G401 (cell line): Measurements from ENCODE around the gene PMFBP1. TPM values are rescaled to one million over a fixed set of nuclear protein-coding genes. Genes with fewer than 3 reads are reported as not detected.

ENCODE experiments used
- DNase-seq: peaks from one replicate; pipeline ENCODE4 v3.0.0-alpha.2; 2015; ENCODE audit warnings: low spot score
- in situ Hi-C: cut with HindIII; loops from 2 replicates; pipeline ENCODE4 v1.10.0; 2016; ENCODE audit warnings: low sequenced_read_pairs, mixed read lengths
- total RNA-seq: library from RNA; depleted of rRNA; stranded (reverse); fragments of >200 nt; shearing (Covaris generic); gene quantifications from 2 replicates; pipeline ENCODE4 v1.2.3, GENCODE V29; 2014; rRNA removed

The PMFBP1 gene, protein sequence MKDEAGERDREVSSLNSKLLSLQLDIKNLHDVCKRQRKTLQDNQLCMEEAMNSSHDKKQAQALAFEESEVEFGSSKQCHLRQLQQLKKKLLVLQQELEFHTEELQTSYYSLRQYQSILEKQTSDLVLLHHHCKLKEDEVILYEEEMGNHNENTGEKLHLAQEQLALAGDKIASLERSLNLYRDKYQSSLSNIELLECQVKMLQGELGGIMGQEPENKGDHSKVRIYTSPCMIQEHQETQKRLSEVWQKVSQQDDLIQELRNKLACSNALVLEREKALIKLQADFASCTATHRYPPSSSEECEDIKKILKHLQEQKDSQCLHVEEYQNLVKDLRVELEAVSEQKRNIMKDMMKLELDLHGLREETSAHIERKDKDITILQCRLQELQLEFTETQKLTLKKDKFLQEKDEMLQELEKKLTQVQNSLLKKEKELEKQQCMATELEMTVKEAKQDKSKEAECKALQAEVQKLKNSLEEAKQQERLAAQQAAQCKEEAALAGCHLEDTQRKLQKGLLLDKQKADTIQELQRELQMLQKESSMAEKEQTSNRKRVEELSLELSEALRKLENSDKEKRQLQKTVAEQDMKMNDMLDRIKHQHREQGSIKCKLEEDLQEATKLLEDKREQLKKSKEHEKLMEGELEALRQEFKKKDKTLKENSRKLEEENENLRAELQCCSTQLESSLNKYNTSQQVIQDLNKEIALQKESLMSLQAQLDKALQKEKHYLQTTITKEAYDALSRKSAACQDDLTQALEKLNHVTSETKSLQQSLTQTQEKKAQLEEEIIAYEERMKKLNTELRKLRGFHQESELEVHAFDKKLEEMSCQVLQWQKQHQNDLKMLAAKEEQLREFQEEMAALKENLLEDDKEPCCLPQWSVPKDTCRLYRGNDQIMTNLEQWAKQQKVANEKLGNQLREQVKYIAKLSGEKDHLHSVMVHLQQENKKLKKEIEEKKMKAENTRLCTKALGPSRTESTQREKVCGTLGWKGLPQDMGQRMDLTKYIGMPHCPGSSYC
- 1.1 and 13.4 TPM in 2 replicates for total RNA-seq

DNA sequence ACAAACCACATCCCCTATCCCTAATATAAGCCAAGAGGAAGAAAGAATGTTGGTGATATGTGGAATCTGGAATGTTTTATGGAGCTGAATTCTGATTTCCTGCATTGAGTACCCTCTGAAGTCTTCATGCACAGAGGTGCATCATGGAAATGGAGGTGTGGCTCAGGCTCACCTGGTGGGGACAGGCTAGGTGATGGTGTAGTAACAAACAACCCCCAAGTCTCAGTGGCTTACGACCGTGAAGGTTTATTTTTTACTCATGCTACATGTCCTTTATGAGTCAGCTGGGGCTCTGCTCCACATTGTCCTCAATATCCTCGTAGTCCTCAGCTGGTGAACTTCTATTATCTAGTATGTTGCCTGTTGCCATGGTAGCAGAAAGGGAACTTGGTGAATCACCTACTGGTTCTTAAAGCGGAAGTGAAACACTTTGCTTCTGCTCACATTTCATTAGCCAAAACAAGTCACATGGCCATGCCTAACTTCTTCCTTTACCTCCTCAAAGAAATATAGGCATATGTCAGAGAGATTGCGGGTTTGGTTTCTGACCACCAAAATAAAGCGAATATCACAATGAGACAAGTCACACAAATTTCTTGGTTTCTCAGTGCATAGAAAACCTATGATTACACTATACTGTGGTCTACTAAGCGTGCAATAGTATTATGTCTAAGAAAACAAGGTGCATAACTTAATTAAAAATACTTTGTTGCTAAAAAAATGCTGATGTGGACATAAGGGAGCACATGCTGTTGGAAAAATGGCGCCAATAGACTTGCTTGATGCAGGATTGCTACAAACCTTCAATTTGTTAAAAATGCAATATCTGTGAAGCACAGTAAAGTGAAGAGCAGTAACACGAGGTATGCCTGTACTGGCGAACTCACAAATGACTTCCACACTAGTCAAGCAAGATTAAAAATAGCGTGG lies at the start of gene PMFBP1:
TSS of gene PMFBP1 (minus strand) at position 51 of the 930 bp plus-strand sequence. CDS start 947 bp downstream, outside the sequence.
- DNase-seq: no peak
- in situ Hi-C loops: no loop called here

DNA sequence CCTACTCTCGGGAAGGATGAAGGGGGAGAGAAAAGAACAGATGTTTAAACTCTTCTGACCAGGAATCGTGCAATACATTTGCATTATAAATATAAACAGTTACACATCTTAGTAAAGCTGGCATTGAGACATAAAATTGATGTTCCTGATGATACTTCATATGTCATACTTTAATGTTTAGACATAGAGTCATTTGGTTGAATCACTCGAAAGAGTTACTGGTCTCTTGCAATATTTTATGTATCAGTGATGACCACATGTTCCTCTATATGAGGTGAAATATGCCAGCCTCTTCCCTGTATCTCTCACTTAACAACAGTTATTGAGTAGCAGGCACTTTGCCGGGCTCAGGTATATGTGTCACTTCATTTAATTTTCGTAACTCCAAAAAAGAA lies 49.7 kb upstream of the PMFBP1 start:
- in situ Hi-C loops: no loop called here
- DNase-seq: no peak

DNA sequence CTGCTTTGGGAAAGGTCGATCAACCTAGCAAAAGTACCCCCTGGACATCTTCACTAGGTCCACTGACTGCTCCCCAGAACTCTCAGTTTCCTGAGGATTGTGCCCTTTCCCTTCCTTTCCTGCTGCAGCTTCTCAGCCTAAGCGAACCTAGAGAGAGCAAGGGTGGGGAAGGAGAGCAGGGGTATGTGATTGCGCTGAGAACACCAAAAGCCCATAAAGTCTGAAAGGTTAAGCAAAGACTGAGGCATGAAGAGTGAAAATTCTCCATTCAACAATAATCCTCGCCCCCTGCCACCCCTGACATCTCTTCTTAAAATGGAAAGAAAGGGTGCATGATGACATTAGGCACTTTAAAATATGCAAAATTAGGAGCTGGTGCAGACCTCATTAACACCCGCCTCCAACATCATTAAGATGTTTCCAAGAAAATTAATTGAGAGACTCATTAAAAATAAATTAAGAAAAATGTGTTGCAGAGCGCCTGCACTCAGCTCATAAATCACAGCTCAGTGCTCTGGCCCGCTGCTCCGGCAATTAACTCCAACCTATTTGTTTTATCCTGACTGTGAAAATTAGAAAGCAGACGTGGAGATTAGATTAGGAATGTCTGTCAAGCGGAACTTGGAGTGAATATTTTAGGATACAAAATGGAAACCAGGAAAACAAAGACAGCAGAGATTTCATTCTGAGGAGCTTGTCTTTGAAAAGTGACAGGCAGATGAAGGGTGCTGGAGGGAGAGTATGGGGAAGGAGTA lies 49.1 kb upstream of the PMFBP1 start:
- no peak for DNase-seq
- in situ Hi-C loops: no loop called here

DNA sequence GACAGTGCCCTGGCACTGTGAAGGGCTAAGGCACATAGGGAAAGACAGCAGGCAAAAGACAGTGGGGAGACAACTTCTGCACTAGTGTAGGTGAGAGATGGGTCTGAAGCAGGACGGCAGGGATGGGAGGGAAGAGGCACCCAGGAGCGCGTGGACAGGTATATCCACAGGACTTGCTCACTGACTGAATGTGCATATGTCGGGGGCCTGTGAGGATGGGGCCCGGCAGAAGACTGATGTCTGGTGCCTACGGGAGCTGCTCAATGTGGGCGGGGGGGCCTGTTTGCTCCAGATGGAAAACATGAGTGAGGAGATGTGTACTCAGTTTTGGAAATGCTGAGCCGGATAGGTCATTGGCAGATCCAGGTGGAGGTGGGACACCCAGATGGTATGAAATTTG lies 47.3 kb upstream of the PMFBP1 start:
- DNase-seq: no peak
- in situ Hi-C loops: no loop called here

DNA sequence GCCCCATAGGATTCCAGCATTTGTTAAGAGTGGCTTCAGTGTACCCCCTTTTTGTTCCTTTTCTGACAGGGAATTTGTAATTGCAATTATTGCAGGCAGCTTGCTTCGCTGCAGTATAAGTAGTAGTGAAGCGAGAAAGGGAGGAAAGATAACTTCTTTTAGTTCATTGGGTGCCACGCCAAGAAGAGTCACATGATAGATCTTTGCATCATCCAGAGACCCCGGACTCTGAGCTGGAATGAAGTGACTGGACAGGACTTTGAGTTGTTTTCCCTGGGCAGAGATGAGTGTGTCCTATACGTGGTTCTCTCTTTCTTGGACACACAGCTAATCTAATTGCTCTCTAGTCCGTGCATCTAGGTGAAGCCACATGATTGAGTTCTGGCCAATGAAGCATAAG lies 44.8 kb upstream of the PMFBP1 start:
- in situ Hi-C loops: no loop called here
- no peak for DNase-seq

DNA sequence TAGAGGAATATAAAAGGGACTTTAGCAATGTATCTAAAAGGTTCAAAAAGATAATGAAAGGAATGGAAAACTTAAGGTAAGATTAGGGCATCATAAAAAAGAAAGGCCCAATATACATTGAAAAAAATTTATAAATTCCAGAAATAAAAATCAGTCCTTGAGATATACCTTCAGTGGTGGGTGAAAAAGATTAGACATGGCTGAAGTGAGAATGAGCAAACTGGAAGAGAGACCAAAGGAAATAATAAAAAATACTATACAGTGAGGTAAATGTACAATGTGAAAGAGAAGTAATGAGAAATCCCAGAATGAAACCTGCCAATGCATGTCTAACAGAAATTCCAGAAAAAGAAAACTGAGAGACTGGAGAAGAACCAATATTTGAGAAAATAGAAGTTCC lies 42.9 kb upstream of the PMFBP1 start:
- in situ Hi-C loops: no loop called here
- no peak for DNase-seq

DNA sequence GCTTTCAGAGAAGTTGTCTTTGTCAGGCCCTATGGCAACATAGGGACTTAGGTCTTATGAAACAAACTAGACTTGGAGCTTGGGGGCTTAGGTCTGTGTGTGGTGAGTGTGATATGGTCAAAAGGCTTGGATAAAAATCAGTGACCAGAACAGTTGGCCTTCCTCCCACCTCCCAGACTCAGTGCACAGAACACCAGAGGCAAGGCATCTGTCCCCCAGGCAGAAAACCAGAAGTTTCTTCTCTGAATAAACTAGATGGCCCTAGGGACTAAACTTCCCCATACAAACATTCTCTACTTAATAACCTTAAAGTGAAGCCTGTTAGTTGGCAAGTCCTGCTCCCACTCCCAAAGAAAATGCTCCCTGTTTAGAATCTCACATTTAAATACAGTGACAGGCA lies 39.2 kb upstream of the PMFBP1 start:
- no peak for DNase-seq
- in situ Hi-C loops: no loop called here

DNA sequence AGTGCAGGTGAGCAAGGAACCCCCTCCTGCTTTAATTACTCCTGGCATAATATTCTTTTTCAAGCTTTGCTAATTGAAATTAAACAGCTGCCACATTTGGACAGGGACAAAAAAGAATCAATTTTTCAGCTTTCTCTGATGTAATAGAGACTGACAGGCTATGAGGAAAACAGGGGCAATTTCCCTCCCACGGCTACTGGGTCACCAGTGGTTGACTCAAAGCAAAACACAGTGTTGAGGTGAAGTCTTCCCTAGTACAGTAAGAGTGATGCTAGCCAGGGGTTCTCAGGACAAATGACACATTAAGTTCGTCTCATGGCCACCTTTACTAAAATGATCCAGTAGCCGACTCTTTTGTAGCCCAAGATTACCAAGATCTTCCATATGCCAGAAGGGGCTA lies 38.6 kb upstream of the PMFBP1 start:
- in situ Hi-C loops: no loop called here
- no peak for DNase-seq

DNA sequence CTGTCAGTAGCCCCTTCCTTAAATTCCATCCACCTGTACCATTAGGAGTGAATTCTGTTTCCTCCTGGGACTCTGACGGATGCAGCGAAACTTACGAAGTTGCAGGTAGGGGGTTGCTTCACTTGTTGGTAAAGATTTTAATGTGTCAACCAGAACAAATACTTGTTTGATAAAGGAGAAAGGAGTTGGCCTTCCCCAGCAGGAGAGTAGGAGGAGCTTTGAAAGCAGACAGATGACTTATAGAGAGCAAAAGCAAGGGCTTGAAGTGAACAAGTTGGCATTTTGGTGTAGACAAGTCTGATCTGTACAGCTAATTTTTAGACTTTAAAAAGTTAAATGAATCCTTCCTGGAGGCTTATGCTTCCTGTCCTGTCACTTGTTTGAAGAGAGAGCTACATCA lies 38.1 kb upstream of the PMFBP1 start:
- DNase-seq: no peak
- in situ Hi-C loops: no loop called here

DNA sequence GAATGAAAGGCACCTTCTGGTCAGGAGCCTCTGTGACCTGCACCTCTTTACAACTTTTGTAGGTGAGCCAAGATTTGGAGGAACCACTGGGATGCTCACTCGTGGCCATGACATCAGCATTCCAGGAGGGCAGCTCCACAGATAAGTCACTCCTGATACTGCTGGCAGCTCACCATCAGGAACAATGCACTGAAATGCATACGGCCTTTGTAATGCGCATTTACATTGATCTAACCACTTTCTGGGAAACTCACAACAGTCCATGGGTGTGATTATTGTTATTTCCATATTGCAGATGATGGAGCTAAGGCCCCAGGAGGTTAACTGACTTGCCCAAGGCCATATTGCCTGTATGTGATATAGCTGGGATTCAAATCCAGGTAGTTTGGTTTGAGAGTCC lies 34.3 kb upstream of the PMFBP1 start:
- DNase-seq: no peak

DNA sequence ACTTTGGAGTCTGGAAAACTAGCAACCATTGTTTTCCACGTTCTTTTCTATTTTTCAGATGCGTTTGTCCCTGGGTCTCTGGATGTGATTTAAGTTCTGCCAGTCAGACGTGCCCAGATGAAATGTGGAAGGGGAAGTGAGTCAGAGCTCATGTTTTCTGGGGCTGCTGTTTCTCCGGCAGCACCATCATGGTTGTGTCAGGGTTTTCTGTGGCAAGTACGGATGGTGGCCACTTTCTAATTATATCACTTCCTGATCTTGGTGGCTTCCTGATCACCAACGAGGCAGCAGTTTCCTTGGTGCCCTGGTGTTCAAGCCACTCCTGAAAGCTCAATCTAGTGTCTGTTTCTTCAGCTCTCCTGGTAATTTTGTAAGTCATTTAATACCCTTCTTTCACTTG lies 31.4 kb upstream of the PMFBP1 start:
- no peak for DNase-seq
- in situ Hi-C loops: no loop called here

More for the DNA sequence above, 34.3 kb upstream of the PMFBP1 start:
- in situ Hi-C loops: no loop called here

DNA sequence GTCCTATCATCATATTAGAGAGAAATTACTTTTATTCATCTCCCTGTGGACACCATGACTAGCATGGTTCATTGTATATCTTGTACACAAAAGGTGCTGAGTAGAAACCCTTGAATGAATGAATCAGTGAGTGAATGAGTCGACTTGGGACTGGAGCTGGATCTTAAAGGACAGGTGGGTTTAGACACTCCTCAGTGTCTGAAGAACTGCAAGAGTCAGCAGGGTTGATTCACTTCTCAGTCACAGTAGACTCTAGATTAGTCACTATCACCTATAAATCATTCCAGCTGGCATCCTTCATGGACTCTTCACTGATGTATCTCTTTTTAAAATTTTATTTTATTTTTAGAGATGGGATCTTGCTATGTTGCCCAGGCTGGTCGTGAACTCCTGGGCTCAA lies 30.1 kb upstream of the PMFBP1 start:
- in situ Hi-C loops: no loop called here
- no peak for DNase-seq

DNA sequence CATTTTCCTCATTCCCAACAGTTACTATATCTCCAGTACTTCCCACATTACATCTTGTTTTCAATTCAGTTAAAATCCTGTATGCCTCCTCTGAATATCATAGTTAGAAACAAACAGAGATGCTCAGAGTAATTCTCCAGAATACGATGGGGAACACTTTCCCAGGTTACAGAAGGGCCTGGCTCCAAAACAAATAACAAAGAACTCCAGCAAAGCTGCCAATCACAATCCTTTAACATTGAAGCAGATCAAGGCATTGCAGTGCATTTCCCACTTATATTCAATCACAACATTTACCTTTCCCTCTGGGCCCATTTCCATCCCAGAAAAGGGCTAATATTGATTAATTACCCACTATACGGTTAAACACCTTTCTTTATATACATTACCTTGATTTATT lies 29.4 kb upstream of the PMFBP1 start:
- in situ Hi-C loops: no loop called here
- DNase-seq: no peak

DNA sequence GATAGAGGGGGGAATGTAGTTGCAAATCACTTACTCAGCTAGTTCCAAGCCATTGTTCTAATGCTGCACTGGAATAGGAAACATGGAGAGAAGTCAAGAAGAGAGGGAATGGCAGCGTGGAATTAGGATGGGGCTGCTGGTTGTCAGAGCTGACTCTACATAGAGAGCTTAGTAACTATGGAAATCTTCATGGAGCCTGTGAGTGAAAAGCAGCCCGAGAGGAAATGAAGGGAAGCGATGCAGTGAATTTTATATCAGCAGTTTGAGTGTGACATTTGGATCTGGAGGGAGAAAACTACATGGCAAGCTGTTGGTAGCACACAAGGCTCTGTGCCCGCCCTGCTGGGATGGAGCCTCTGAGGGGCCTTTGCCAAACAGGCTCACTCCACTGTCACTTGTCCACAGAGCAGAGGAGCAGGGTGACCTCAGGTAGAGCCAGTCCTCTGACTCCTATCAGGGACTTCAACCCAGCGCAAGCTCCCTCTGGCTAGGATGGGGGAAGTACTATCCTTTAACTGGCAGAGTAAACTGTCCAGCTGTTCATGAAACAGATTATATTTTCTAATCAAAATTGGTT lies 27.9 kb upstream of the PMFBP1 start:
- in situ Hi-C loops: no loop called here

DNA sequence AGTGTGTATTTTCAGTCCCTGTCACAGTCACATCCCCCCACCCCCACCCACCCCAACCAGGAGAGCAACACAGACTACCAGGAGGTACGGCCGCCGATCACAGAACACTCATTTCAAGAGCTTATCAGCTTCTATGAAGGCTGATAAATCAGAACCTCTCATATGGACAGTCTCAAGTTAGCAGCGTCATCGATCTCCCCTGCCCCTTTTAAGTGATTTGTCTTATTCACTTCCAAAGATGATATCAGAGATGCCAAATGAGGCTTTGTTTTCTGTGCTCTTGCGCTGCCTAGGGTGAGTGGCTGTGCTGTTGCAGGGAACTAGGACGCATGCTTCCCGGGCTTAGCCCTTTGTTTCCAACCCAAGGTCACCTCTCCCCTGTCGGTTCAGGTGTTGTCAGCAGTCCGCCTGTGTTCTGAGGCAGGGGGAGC lies 26.8 kb upstream of the PMFBP1 start:
- no peak for DNase-seq
- in situ Hi-C loops: no loop called here

More for the DNA sequence above, 27.9 kb upstream of the PMFBP1 start:
- peak; percentile 45 for DNase-seq

DNA sequence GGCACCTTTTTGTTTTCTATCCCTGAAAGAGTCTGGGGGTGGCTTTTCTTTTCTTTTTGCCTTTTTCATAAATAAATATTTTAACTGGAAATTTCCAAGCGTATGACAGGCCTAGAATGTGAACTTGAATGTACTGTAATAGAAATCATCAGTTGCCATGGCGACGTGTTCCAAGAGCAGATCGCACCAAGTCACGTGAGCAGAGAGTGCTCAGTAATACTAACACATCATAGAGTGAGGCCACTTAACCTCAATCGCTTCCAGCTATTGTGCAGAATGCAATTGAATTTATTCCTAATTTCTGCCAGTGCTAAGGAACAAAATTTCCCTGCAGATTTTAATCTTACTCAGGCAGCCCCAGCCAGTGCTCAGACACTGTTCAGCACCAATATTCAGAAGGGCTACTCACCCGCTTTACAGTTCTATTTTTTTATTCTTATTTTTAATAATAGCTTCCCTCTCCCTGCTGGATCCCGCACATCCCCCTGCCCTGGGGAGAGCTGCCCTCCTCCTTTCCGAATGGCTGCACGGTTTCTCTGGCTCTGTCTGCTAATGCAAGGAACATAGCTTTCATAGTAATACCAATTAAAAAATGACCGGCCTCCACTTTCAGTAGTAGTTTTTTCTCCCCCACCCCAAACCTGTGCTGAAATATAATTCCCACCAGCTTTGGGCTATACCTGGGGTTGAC lies 26.2 kb upstream of the PMFBP1 start:
- peak; percentile 81 for DNase-seq
- in situ Hi-C loops: no loop called here

DNA sequence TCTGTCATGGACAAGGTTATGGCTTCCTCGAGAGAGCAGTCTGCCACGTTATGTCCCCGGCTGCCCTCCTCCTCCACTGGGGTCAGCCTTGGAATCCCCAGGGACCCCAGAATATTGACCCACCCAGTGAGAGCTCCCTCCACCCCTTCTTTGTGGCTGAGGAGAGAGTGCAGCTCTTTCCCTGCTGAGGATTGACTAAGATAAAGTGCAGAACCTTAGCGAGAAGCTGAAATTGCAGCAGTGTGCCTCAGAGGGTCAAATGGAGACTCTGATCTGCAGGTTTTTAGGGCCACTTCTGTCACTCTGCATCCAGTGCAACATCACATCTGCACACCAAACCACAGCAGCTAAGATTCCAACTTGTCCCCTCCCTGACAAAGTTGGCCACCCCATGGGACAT lies 25.6 kb upstream of the PMFBP1 start:
- in situ Hi-C loops: no loop called here
- no peak for DNase-seq
